GM12878 (cell line): ENCODE results near the gene REM2. TPM values are rescaled to one million over a fixed set of nuclear protein-coding genes. Genes with fewer than 3 reads are reported as not detected.

Experiments used
- ATAC-seq: fragments of 200-7000 bp; cut with Tn5 transposase; 3 replicates; pipeline ENCODE4 v1.9.1; 2020; ENCODE audit warnings: mild to moderate bottlenecking, moderate library complexity
- BruUV-seq: library from RNA; stranded (reverse); fragments of 400-500 nt; replicated peaks from 2 replicates; lab custom pipeline; 2021; lab: Mats Ljungman, UMichigan
- CTCF ChIA-PET: fragments of 300-600 bp; sonication (Branson Sonifier 250); formaldehyde crosslinking; extraction: SDS; loops from one replicate; lab custom pipeline; 2021; ENCODE audit warnings: inconsistent platforms; lab: Yijun Ruan, JAX
- POLR2A ChIA-PET: fragments of 350-600 bp; formaldehyde crosslinking; extraction: SDS; loops from one replicate; lab custom pipeline; 2021; ENCODE audit warnings: inconsistent platforms; lab: Charles Lee
- RAD21 ChIA-PET: fragments of 300-600 bp; sonication (Branson Sonifier 250); formaldehyde crosslinking; loops from one replicate; lab custom pipeline; 2023; ENCODE audit warnings: antibody characterized with exemption; ENCODE audit not compliant: unreplicated experiment; lab: Charles Lee
- SMC1A ChIA-PET: fragments of 300-600 bp; sonication (Branson Sonifier 250); formaldehyde crosslinking; loops from one replicate; lab custom pipeline; 2023; ENCODE audit not compliant: unreplicated experiment, uncharacterized antibody; lab: Charles Lee
- DNase-seq: peaks from one replicate; pipeline ENCODE4 v3.0.0-alpha.2; 2011; ENCODE audit warnings: low read depth, low spot score
- FAIRE-seq: peaks from 3 replicates; lab custom pipeline; 2011; peaks lifted over from hg19 to GRCh38; lab: Jason Lieb, UNC
- H2AFZ ChIP-seq: 2 replicates; pipeline ENCODE4 v1.6.0; 2011; ENCODE audit warnings: low read depth, low read length, control low read depth; ENCODE audit not compliant: control insufficient read depth
- H3K27ac ChIP-seq: 2 replicates; pipeline ENCODE4 v1.5.1; 2011; ENCODE audit warnings: control low read depth; ENCODE audit not compliant: control insufficient read depth, insufficient read depth
- H3K27me3 ChIP-seq, 2 experiments: replicated peaks in 1 of 2; 2 replicates each; pipeline versions ENCODE4 v1.6.0 to v1.6.1; 2011; ENCODE audit warnings: low read length in 1 of 2; ENCODE audit not compliant: control insufficient read depth in 2 of 2, insufficient read depth in 2 of 2
- H3K36me3 ChIP-seq, 2 experiments: 2 replicates each; pipeline ENCODE4 v1.5.1; 2011; ENCODE audit warnings: low read length in 1 of 2; ENCODE audit not compliant: control insufficient read depth in 2 of 2, insufficient read depth in 2 of 2
- H3K4me1 ChIP-seq: 2 replicates; pipeline ENCODE4 v1.6.1; 2011; ENCODE audit warnings: mild to moderate bottlenecking, low read length, moderate library complexity, mixed read lengths; ENCODE audit not compliant: control insufficient read depth, insufficient read depth
- H3K4me2 ChIP-seq: 2 replicates; pipeline ENCODE4 v1.6.0; 2011; ENCODE audit warnings: control low read depth; ENCODE audit not compliant: control insufficient read depth, insufficient read depth
- H3K4me3 ChIP-seq: fragments of 200-600 bp; sonication (generic); 2 replicates; pipeline ENCODE4 v1.5.1; 2016
- H3K79me2 ChIP-seq: 2 replicates; pipeline ENCODE4 v1.6.0; 2011; ENCODE audit warnings: low read length; ENCODE audit not compliant: control insufficient read depth, insufficient read depth
- H3K9ac ChIP-seq: 2 replicates; pipeline ENCODE4 v1.8.0; 2011; ENCODE audit warnings: low read length, control low read depth, mixed read lengths; ENCODE audit not compliant: control insufficient read depth, insufficient read depth
- H3K9me3 ChIP-seq: replicated peaks from 3 replicates; pipeline ENCODE4 v1.5.1; 2011; ENCODE audit warnings: mild to moderate bottlenecking, low read length; ENCODE audit not compliant: control insufficient read depth, insufficient read depth
- H4K20me1 ChIP-seq: 2 replicates; pipeline ENCODE4 v1.6.0; 2011; ENCODE audit not compliant: control insufficient read depth, insufficient read depth
- BHLHE40 ChIP-seq, 2 experiments: fragments of 450-650 bp in 1 of 2; IDR thresholded peaks; 2 replicates each; pipeline ENCODE4 v1.6.1; 2011 to 2017; ENCODE audit warnings: low read depth in 2 of 2, borderline replicate concordance in 1 of 2, improper control_type of control experiment in 1 of 2, low read length in 1 of 2, mild to moderate bottlenecking in 1 of 2
- CREM ChIP-seq: IDR thresholded peaks from 2 replicates; pipeline ENCODE4 v1.6.1; 2014; ENCODE audit warnings: antibody characterized with exemption, low read depth
- EZH2 ChIP-seq: IDR thresholded peaks from 2 replicates; pipeline ENCODE4 v1.6.1; 2012; ENCODE audit warnings: low read depth, mild to moderate bottlenecking, control low read depth, inconsistent platforms, low read length, borderline replicate concordance; ENCODE audit not compliant: control insufficient read depth
- GABPA ChIP-seq: IDR thresholded peaks from 2 replicates; pipeline ENCODE4 v1.6.1; 2014; ENCODE audit warnings: antibody characterized with exemption, low read depth, mild to moderate bottlenecking, inconsistent platforms
- JUNB ChIP-seq: IDR thresholded peaks from 2 replicates; pipeline ENCODE4 v1.6.1; 2016; ENCODE audit warnings: antibody characterized with exemption, mild to moderate bottlenecking
- NFIC ChIP-seq: IDR thresholded peaks from 2 replicates; pipeline ENCODE4 v1.6.1; 2012; ENCODE audit warnings: low read depth, mild to moderate bottlenecking, inconsistent platforms, low read length, moderate library complexity
- NFXL1 ChIP-seq: fragments of 450-650 bp; IDR thresholded peaks from 2 replicates; pipeline ENCODE4 v1.6.1; 2017; ENCODE audit warnings: antibody characterized with exemption, mild to moderate bottlenecking, borderline replicate concordance
- SMAD1 ChIP-seq: fragments of 450-650 bp; IDR thresholded peaks from 2 replicates; pipeline ENCODE4 v1.6.1; 2018; ENCODE audit warnings: mild to moderate bottlenecking, low read depth; ENCODE audit not compliant: partially characterized antibody
- SP1 ChIP-seq: IDR thresholded peaks from one replicate; pipeline ENCODE4 v1.6.1; 2011; ENCODE audit warnings: low read depth, low read length
- TCF12 ChIP-seq: IDR thresholded peaks from 2 replicates; pipeline ENCODE4 v1.6.1; 2011; ENCODE audit warnings: low read depth, mild to moderate bottlenecking, low read length
- YBX1 ChIP-seq: fragments of 450-650 bp; IDR thresholded peaks from 2 replicates; pipeline ENCODE4 v1.6.1; 2016; ENCODE audit warnings: antibody characterized with exemption
- WGBS: methylation state at CpG from one replicate; pipeline ENCODE4 v1.1.6; 2016; ENCODE audit warnings: low lambda C conversion rate; ENCODE audit not compliant: insufficient replicate concordance, insufficient coverage; ENCODE audit errors: missing lambda C conversion rate; 5-methylcytosine and 5-hydroxymethylcytosine counted together
- in situ Hi-C: fragments of 300-500 bp; cut with MboI; formaldehyde crosslinking; loops from 9 replicates; pipeline ENCODE4 v1.14.3; 2018; ENCODE audit warnings: mixed read lengths
- intact Hi-C: fragments of 100-400 bp; cut with micrococcal nuclease; formaldehyde crosslinking; loops from one replicate; pipeline ENCODE4 v1.14.2; 2022; ENCODE audit not compliant: unreplicated experiment
- polyA plus RNA-seq, 11 experiments: library from polyadenylated mRNA; depleted of rRNA in 4 of 11; unstranded in 6 of 11; stranded (reverse) in 5 of 11; fragments of >200 nt; fragmentation: Nextera tagmentation in 4 of 11; fragmentation: Illumina TruSeq in 1 of 11; extraction: Ambion mirVana in 4 of 11; extraction: Trizol in 1 of 11; gene quantifications; 1 replicate in 1 of 11; 2 replicates in 10 of 11; pipeline versions ENCODE4 v1.2.1 to v1.2.3, GENCODE V29; 2011 to 2016; ENCODE audit warnings: inconsistent platforms in 2 of 11, missing spikeins in 2 of 11, low read depth in 1 of 11
- total RNA-seq, 4 experiments: library from RNA; depleted of rRNA in 3 of 4; stranded (reverse); fragments of >200 nt in 3 of 4; fragmentation: Illumina TruSeq in 1 of 4; extraction: Trizol in 1 of 4; gene quantifications; 2 replicates each; pipeline versions ENCODE4 v1.2.1 to v1.2.3, GENCODE V29; 2013 to 2021
- TF ChIP-seq, protein P1 (sequence below): IDR thresholded peaks from 2 replicates; pipeline ENCODE4 v1.6.1; 2012; ENCODE audit warnings: low read depth, low read length, improper control_type of control experiment
- TF ChIP-seq, protein P2 (sequence below): IDR thresholded peaks from 2 replicates; pipeline ENCODE4 v1.6.1; 2011; ENCODE audit warnings: borderline replicate concordance, low read depth, mild to moderate bottlenecking, moderate library complexity, low read length; ENCODE audit not compliant: insufficient read depth, poor library complexity, severe bottlenecking
- TF ChIP-seq, protein P3 (sequence below): fragments of 450-650 bp; IDR thresholded peaks from 2 replicates; pipeline ENCODE4 v1.6.1; 2016; ENCODE audit warnings: mild to moderate bottlenecking
- TF ChIP-seq, protein P4 (sequence below): IDR thresholded peaks from 2 replicates; pipeline ENCODE4 v1.6.1; 2011; ENCODE audit warnings: low read depth, mild to moderate bottlenecking, low read length, moderate library complexity, borderline replicate concordance; ENCODE audit errors: extremely low read depth

Gene REM2
- total and polyA plus RNA-seq, 10 of the 15 experiments (the other 5 are each of a cell fraction or from before 2014, with no cell fraction given): 0.27 to 1.5 (median 0.83) TPM

DNA sequence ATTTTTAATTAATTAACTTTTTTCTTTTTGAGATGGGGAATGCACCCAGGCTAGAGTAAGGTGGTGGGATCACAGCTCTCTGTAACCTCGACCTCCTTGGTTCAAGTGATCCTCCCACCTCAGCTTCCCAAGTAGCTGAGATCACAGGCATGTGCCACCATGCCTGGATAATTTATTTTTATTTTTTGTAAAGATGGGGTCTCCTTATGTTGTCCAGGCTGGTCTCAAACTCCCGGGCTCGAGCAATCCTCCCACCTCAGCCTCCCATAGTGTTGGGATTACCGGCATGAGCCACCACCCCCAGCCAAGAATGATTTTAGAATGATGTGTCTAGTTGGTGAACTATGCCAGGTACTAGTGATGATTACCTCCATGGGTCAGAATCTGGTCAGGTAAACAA, 18.0 kb upstream of the REM2 start:
- Histone ChIP-seq H3K27me3 (no peaks in the 10 kb centered on the region), H3K4me2 (no peak overlapping the region), H3K36me3 (no peaks in the 10 kb centered on the region), H3K4me1 (no peaks in the 10 kb centered on the region), H3K27ac (no peak overlapping the region), H4K20me1 (no peaks in the 10 kb centered on the region), H3K4me3 (no peak overlapping the region), H3K9ac (no peak overlapping the region), H3K9me3 (peaks cover 4% of the 10 kb centered on the region; the same call in 1 of the 3 replicates), H3K79me2 (no peaks in the 10 kb centered on the region), H2AFZ (no peak overlapping the region)
- WGBS: 65% methylated on average over 4 of the region's 4 CpGs
- intact Hi-C loops (no loop called here), in situ Hi-C loops (no loop called here)
- ATAC-seq: no peak
- TF ChIP-seq, protein P1, sequence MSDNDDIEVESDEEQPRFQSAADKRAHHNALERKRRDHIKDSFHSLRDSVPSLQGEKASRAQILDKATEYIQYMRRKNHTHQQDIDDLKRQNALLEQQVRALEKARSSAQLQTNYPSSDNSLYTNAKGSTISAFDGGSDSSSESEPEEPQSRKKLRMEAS: no peak
- TF ChIP-seq NFXL1: no peak
- TF ChIP-seq CREM: no peak
- no peak for TF ChIP-seq YBX1
- no peak for TF ChIP-seq SP1
- TF ChIP-seq, protein P2, sequence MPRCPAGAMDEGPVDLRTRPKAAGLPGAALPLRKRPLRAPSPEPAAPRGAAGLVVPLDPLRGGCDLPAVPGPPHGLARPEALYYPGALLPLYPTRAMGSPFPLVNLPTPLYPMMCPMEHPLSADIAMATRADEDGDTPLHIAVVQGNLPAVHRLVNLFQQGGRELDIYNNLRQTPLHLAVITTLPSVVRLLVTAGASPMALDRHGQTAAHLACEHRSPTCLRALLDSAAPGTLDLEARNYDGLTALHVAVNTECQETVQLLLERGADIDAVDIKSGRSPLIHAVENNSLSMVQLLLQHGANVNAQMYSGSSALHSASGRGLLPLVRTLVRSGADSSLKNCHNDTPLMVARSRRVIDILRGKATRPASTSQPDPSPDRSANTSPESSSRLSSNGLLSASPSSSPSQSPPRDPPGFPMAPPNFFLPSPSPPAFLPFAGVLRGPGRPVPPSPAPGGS: no peak
- no peak for TF ChIP-seq NFIC
- TF ChIP-seq SMAD1: no peak
- TF ChIP-seq, protein P3, sequence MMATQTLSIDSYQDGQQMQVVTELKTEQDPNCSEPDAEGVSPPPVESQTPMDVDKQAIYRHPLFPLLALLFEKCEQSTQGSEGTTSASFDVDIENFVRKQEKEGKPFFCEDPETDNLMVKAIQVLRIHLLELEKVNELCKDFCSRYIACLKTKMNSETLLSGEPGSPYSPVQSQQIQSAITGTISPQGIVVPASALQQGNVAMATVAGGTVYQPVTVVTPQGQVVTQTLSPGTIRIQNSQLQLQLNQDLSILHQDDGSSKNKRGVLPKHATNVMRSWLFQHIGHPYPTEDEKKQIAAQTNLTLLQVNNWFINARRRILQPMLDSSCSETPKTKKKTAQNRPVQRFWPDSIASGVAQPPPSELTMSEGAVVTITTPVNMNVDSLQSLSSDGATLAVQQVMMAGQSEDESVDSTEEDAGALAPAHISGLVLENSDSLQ: no peak
- TF ChIP-seq, protein P4, sequence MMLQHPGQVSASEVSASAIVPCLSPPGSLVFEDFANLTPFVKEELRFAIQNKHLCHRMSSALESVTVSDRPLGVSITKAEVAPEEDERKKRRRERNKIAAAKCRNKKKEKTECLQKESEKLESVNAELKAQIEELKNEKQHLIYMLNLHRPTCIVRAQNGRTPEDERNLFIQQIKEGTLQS: no peak
- no peak for TF ChIP-seq GABPA
- TF ChIP-seq EZH2: no peak
- TF ChIP-seq TCF12: no peak
- no peak for TF ChIP-seq BHLHE40 (IDR thresholded peaks at IDR 0.05; ENCODE audit: borderline replicate concordance in 1 of 2, low read depth in 2 of 2, low read length in 1 of 2)
- TF ChIP-seq JUNB: no peak
- POLR2A ChIA-PET: no interaction called here
- SMC1A ChIA-PET: no interaction called here
- CTCF ChIA-PET: interaction anchor here (0.6 to 6.5 kb wide), 6 partner anchors 11 to 308 kb away, joined by 3 to 40 read pairs (median 4); no protein-coding TSS in a partner anchor
- DNase-seq: no peak
- no TSS peak for BruUV-seq
- RAD21 ChIA-PET: interaction anchor here (1.0 to 2.3 kb wide), 2 partner anchors 55 to 295 kb away, joined by 3 to 8 read pairs; no protein-coding TSS in a partner anchor
- no peak for FAIRE-seq
